ENCODE measurements around the gene MOSPD2. TPM values are rescaled to one million over a fixed set of nuclear protein-coding genes. Genes with fewer than 3 reads are reported as not detected.

MOSPD2 gene
- total and polyA plus RNA-seq, 3 donors from 2014 or later: 6.0 to 14.9 (median 13.1) TPM

DNA sequence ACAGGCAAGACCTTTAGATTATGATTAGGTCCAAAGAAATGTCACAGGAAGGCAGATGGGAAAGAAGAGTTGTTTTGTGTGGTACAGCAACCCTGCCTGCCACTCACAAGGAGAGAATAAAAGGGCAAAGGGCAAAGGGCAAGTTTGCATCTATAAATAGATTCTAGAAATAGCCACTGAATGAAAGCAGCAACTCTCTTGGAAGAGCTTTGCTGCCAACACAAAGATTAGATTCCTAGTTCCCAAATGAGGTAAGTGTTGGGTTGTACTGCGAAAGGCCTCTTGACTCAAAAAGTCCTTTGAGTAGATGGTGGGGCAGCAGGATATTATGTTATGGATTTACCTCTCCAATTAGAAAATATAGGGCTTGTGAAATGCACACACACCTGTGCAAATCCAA lies 61.2 kb downstream of the MOSPD2 start:
- intact Hi-C loops (cut with DNase I; ENCODE audit: low total_unique reads): no loop called here
- DNase-seq: no peak
- 71 to 100% methylated on average over 1 of the region's 1 CpG for WGBS, 2 donors

DNA sequence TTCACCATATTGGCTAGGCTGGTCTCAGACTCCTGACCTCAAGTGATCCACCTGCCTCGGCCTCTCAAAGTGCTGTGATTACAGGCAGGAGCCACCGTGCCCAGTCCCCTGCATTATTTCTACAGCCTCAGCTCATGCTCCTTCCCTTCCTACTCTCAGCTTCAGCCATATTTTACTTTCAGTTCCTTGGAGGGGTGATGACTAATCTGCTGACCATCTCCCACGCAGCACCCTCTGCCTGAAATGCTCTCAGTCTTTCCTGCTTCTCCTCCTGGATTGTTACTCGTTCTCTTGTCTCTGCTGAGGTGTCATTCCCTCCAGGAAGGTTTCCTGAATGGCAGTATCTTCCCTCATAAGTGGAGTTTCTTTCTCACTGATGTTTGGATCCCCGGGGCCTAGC lies 63.3 kb downstream of the MOSPD2 start:
- DNase-seq: no peak

More for the DNA sequence above, 61.2 kb downstream of the MOSPD2 start:
- no peak overlapping the region for H3K4me3 ChIP-seq
- H3K27ac ChIP-seq: no peak overlapping the region
- no peak for TF ChIP-seq POLR2A (IDR thresholded peaks at IDR 0.05)
- TF ChIP-seq, protein P1, sequence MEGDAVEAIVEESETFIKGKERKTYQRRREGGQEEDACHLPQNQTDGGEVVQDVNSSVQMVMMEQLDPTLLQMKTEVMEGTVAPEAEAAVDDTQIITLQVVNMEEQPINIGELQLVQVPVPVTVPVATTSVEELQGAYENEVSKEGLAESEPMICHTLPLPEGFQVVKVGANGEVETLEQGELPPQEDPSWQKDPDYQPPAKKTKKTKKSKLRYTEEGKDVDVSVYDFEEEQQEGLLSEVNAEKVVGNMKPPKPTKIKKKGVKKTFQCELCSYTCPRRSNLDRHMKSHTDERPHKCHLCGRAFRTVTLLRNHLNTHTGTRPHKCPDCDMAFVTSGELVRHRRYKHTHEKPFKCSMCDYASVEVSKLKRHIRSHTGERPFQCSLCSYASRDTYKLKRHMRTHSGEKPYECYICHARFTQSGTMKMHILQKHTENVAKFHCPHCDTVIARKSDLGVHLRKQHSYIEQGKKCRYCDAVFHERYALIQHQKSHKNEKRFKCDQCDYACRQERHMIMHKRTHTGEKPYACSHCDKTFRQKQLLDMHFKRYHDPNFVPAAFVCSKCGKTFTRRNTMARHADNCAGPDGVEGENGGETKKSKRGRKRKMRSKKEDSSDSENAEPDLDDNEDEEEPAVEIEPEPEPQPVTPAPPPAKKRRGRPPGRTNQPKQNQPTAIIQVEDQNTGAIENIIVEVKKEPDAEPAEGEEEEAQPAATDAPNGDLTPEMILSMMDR (IDR thresholded peaks at IDR 0.05): no peak
- H3K36me3 ChIP-seq (ENCODE audit: low read depth, missing control alignments): no peaks in the 10 kb centered on the region
- no peaks in the 10 kb centered on the region for H3K9me3 ChIP-seq
- H3K4me1 ChIP-seq: no peaks in the 10 kb centered on the region
- H3K27me3 ChIP-seq: no peaks in the 10 kb centered on the region

DNA sequence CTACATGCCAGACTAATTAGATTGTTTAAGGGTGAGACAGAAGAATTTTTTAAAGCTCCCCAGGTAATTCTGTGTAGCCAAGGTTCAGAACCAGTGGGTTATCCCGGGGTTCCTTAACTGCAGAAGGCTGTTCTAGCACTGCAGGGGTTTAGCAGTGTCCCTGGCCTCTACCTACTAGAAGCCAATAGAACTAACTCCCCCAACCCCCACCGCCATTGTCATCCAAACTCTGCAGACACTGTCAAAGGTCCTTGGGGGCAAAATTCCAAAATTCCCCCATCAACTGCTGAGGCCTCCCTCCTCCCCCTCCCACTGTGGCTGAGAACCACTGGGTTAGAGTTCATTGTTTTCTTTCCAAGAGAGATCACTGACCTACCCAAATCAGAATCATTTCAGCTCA lies 66.4 kb downstream of the MOSPD2 start:
- Histone ChIP-seq H3K36me3 (ENCODE audit: low read depth, missing control alignments) (no peaks in the 10 kb centered on the region), H3K9me3 (no peaks in the 10 kb centered on the region), H3K4me1 (no peaks in the 10 kb centered on the region), H3K27ac (no peak overlapping the region), H3K4me3 (no peak overlapping the region), H3K27me3 (no peaks in the 10 kb centered on the region)
- DNase-seq: no peak
- WGBS, 2 donors: 76 to 83% methylated on average over 2 of the region's 2 CpGs
- TF ChIP-seq, protein P1 (IDR thresholded peaks at IDR 0.05): no peak
- TF ChIP-seq POLR2A (IDR thresholded peaks at IDR 0.05): no peak
- intact Hi-C loops (cut with DNase I; ENCODE audit: low total_unique reads): no loop called here

More for the DNA sequence above, 63.3 kb downstream of the MOSPD2 start:
- H3K27ac ChIP-seq: no peak overlapping the region
- WGBS, 2 donors: 85% methylated on average over 3 to 5 of the region's 5 CpGs
- no peaks in the 10 kb centered on the region for H3K4me1 ChIP-seq
- intact Hi-C loops (cut with DNase I; ENCODE audit: low total_unique reads): no loop called here
- H3K4me3 ChIP-seq: no peak overlapping the region
- no peaks in the 10 kb centered on the region for H3K9me3 ChIP-seq
- TF ChIP-seq, protein P1 (IDR thresholded peaks at IDR 0.05): no peak
- no peak for TF ChIP-seq POLR2A (IDR thresholded peaks at IDR 0.05)
- no peaks in the 10 kb centered on the region for H3K36me3 ChIP-seq (ENCODE audit: low read depth, missing control alignments)
- no peaks in the 10 kb centered on the region for H3K27me3 ChIP-seq

DNA sequence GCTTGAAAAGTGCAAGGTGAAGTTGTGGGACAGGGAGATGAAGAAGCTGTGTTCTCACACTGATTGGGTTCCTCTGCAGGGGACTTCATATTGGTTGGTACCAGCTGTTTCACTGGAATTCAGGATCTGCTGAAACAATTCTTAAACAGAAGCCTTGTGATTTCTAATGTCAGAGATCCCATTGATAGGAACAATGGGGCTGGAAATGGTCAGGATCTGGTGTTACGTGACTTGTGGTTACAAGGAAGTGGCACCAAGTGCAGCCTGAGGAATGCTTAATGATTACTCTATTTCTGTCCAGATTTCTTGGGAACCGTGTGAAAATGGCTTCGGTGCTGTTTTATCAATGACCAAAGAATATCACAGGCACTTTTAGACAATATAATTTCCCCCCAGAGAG lies 68.1 kb downstream of the MOSPD2 start:
- no peak for TF ChIP-seq POLR2A (IDR thresholded peaks at IDR 0.05)
- TF ChIP-seq, protein P1 (IDR thresholded peaks at IDR 0.05): no peak
- Histone ChIP-seq H3K4me1 (no peaks in the 10 kb centered on the region), H3K27ac (no peak overlapping the region), H3K36me3 (ENCODE audit: low read depth, missing control alignments) (no peaks in the 10 kb centered on the region), H3K4me3 (no peak overlapping the region), H3K27me3 (no peaks in the 10 kb centered on the region), H3K9me3 (no peaks in the 10 kb centered on the region)
- WGBS, 2 donors: 76 to 95% methylated on average over 3 of the region's 3 CpGs
- no peak for DNase-seq
- intact Hi-C loops (cut with DNase I; ENCODE audit: low total_unique reads): no loop called here

DNA sequence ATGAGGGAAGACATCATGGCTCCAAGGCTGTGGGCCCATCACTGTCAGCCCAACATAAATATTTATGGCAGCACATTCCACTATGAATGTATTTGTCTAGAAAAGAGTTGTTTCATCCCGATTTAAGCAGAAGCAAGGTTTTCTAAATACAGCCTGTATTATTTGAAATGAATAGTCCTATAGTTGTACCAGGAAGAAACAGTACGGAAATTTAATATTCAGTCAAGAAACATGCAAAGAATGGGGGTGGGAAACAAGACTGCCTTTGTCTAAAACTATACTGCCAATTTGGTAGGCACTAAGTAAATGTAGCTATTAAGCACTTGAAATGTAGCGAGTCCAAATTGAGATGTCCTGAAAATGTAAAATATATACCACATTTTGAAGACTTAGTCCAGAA lies 69.1 kb downstream of the MOSPD2 start:
- no peaks in the 10 kb centered on the region for H3K4me1 ChIP-seq

More for the DNA sequence above, 69.1 kb downstream of the MOSPD2 start:
- Histone ChIP-seq H3K9me3 (no peaks in the 10 kb centered on the region), H3K27ac (no peak overlapping the region), H3K36me3 (ENCODE audit: low read depth, missing control alignments) (no peaks in the 10 kb centered on the region), H3K27me3 (no peaks in the 10 kb centered on the region), H3K4me3 (no peak overlapping the region)
- no peak for DNase-seq
- no peak for TF ChIP-seq POLR2A (IDR thresholded peaks at IDR 0.05)
- TF ChIP-seq, protein P1 (IDR thresholded peaks at IDR 0.05): no peak
- WGBS, 2 donors: 81 to 91% methylated on average over 3 of the region's 3 CpGs
- intact Hi-C loops (cut with DNase I; ENCODE audit: low total_unique reads): no loop called here
